OCI-LY1 (cell line): ENCODE measurements around the gene GNG11.

Experiments used
- H2AFZ ChIP-seq: fragments of 200-600 bp; sonication (generic), shearing (Covaris generic); 2 replicates; pipeline ENCODE4 v1.6.0; 2014; ENCODE audit warnings: antibody characterized with exemption, mild to moderate bottlenecking, low read length
- H3F3A ChIP-seq: fragments of 200-600 bp; sonication (generic), shearing (Covaris generic); 2 replicates; pipeline ENCODE4 v1.6.0; 2014; ENCODE audit warnings: mild to moderate bottlenecking, antibody characterized with exemption, low read length, moderate library complexity; ENCODE audit not compliant: insufficient read depth
- H3K27ac ChIP-seq: fragments of 200-600 bp; sonication (generic); 2 replicates; pipeline ENCODE4 v1.5.1; 2014; ENCODE audit warnings: low read length, mixed run types, mild to moderate bottlenecking, low read depth; ENCODE audit not compliant: poor library complexity, severe bottlenecking
- H3K27me3 ChIP-seq: fragments of 200-600 bp; sonication (generic); 2 replicates; pipeline ENCODE4 v1.6.0; 2014; ENCODE audit warnings: antibody characterized with exemption, mild to moderate bottlenecking, low read length, moderate library complexity; ENCODE audit not compliant: insufficient read depth
- H3K36me3 ChIP-seq: fragments of 200-600 bp; sonication (generic); 2 replicates; pipeline ENCODE4 v1.6.1; 2014; ENCODE audit warnings: mild to moderate bottlenecking, antibody characterized with exemption, low read length, moderate library complexity, mixed read lengths; ENCODE audit not compliant: insufficient read depth
- H3K4me1 ChIP-seq: fragments of 200-600 bp; sonication (generic); 2 replicates; pipeline ENCODE4 v1.5.1; 2014; ENCODE audit warnings: mild to moderate bottlenecking, low read length, moderate library complexity; ENCODE audit not compliant: insufficient read depth, severe bottlenecking
- H3K4me2 ChIP-seq: fragments of 200-600 bp; sonication (generic), shearing (Covaris generic); 2 replicates; pipeline ENCODE4 v1.6.1; 2014; ENCODE audit warnings: low read length
- H3K4me3 ChIP-seq: fragments of 200-600 bp; sonication (generic); 2 replicates; pipeline ENCODE4 v1.5.1; 2014; ENCODE audit warnings: low read length, low read depth, mild to moderate bottlenecking, mixed read lengths; ENCODE audit not compliant: poor library complexity, severe bottlenecking
- H3K79me2 ChIP-seq: fragments of 200-600 bp; shearing (Covaris generic); 2 replicates; pipeline ENCODE4 v1.6.1; 2016; ENCODE audit warnings: mixed run types, low read length, mixed read lengths; ENCODE audit not compliant: insufficient read depth
- H3K9ac ChIP-seq: fragments of 200-600 bp; sonication (generic), shearing (Covaris generic); 2 replicates; pipeline ENCODE4 v1.6.1; 2014; ENCODE audit warnings: mild to moderate bottlenecking, low read length, mixed read lengths
- H3K9me2 ChIP-seq: fragments of 200-600 bp; sonication (generic), shearing (Covaris generic); 2 replicates; pipeline ENCODE4 v1.6.1; 2014; ENCODE audit warnings: low read depth, mild to moderate bottlenecking, low read length, mixed read lengths
- H3K9me3 ChIP-seq: fragments of 200-600 bp; shearing (Covaris generic); 2 replicates; pipeline ENCODE4 v1.6.1; 2014; ENCODE audit warnings: low read length, mixed read lengths
- H4K20me1 ChIP-seq: fragments of 200-600 bp; sonication (generic), shearing (Covaris generic); 2 replicates; pipeline ENCODE4 v1.6.0; 2016; ENCODE audit warnings: mild to moderate bottlenecking, low read length; ENCODE audit not compliant: insufficient read depth
- CTCF ChIP-seq: fragments of 200-600 bp; sonication (generic), shearing (Covaris generic); IDR thresholded peaks from 2 replicates; pipeline ENCODE4 v1.5.1; 2017; ENCODE audit warnings: mild to moderate bottlenecking, antibody characterized with exemption, low read length, moderate library complexity, mixed read lengths
- EZH2 ChIP-seq: fragments of 200-600 bp; sonication (generic), shearing (Covaris generic); IDR thresholded peaks from 2 replicates; pipeline ENCODE4 v1.8.0; 2017; ENCODE audit warnings: borderline replicate concordance, mixed run types, mild to moderate bottlenecking, antibody characterized with exemption, low read length, moderate library complexity, mixed read lengths

Gene GNG11

GRCh38 chr7:93931655-93932054 lies 10.1 kb downstream of the GNG11 start:
- Histone ChIP-seq H3K27ac (no peak overlapping the region), H3K4me1 (no peaks in the 10 kb centered on the region), H3K27me3 (no peaks in the 10 kb centered on the region), H3F3A (no peaks in the 10 kb centered on the region), H3K9me3 (no peaks in the 10 kb centered on the region), H3K9me2 (no peaks in the 10 kb centered on the region), H2AFZ (no peak overlapping the region), H3K36me3 (no peaks in the 10 kb centered on the region), H3K4me2 (no peak overlapping the region), H3K79me2 (no peaks in the 10 kb centered on the region), H3K9ac (no peak overlapping the region), H4K20me1 (no peaks in the 10 kb centered on the region), H3K4me3 (no peak overlapping the region)
- TF ChIP-seq EZH2: no peak
- TF ChIP-seq CTCF: no peak

- H3F3A ChIP-seq: no peaks in the 10 kb centered on the region
Measured at GRCh38 chr7:93933156-93933555, 11.6 kb downstream of the GNG11 start.

GRCh38 chr7:93935102-93935501 lies 13.6 kb downstream of the GNG11 start:
- Histone ChIP-seq H3K27me3 (no peaks in the 10 kb centered on the region), H3K4me3 (no peak overlapping the region), H3K9ac (no peak overlapping the region), H3F3A (no peaks in the 10 kb centered on the region), H3K27ac (no peak overlapping the region), H4K20me1 (no peaks in the 10 kb centered on the region), H3K79me2 (no peaks in the 10 kb centered on the region), H3K36me3 (no peaks in the 10 kb centered on the region), H3K9me3 (no peaks in the 10 kb centered on the region), H3K4me1 (no peaks in the 10 kb centered on the region), H3K9me2 (no peaks in the 10 kb centered on the region), H3K4me2 (no peak overlapping the region), H2AFZ (no peak overlapping the region)
- TF ChIP-seq EZH2: no peak
- no peak for TF ChIP-seq CTCF

More at GRCh38 chr7:93933156-93933555, 11.6 kb downstream of the GNG11 start:
- no peak overlapping the region for H3K4me2 ChIP-seq
- no peak overlapping the region for H3K9ac ChIP-seq
- H3K27me3 ChIP-seq: no peaks in the 10 kb centered on the region
- no peaks in the 10 kb centered on the region for H3K9me2 ChIP-seq
- no peaks in the 10 kb centered on the region for H3K79me2 ChIP-seq
- H3K27ac ChIP-seq: no peak overlapping the region
- TF ChIP-seq CTCF: no peak
- no peak for TF ChIP-seq EZH2
- H3K4me3 ChIP-seq: no peak overlapping the region
- no peaks in the 10 kb centered on the region for H3K4me1 ChIP-seq
- H3K36me3 ChIP-seq: no peaks in the 10 kb centered on the region
- H2AFZ ChIP-seq: no peak overlapping the region
- no peaks in the 10 kb centered on the region for H3K9me3 ChIP-seq
- no peaks in the 10 kb centered on the region for H4K20me1 ChIP-seq
